GM21619 (cell line): ENCODE results near the gene AHCTF1.

ENCODE experiments used
- ATAC-seq: cut with Tn5 transposase; IDR thresholded peaks from one replicate; pipeline ENCODE4 v1.9.1; 2021; ENCODE audit not compliant: unreplicated experiment

The AHCTF1 gene

DNA sequence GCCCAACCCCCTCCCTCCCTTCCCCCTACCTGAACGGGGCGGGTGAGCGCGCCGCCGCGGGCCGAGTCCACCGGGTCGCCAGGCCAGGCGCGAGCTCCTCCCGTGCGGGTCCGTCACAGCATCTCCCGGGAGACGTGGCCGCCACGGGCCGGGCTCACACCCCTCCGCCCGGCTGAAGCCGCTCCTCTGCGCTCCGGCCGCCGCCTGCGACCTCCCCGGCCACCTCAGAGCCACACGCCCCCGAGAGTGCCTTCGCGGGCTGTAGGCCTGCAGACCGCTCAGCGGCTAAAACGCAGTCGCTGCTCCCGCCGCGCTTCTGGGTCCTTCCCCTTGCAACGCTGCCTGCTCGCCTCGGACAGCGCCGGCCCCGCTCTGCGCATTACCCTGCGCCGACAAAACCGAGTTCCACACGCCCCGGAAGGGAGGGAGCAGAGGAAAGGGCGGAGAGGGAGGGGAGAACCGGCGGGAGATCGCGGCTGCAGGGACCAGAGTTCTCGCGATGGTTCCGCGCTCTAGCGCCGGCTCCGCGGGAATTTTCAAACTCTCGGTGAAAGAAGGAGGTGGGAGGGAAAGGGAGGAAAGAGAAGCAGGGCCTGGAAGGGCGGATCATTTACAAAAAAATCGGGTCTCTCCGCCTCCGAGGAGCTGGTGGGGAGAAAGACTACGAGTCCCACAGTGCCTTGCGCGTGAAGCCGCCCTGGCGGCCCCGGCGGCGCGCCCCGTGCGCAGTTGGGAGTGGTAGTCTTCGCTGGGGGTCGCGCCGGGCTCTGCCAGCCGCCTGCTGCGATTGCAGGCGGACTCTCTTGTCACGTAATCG, at the start of gene AHCTF1:
TSS of gene AHCTF1 (minus strand) at position 400 of the 817 bp plus-strand sequence. CDS start 13,578 bp downstream, outside the sequence.
- peak; percentile 89 for ATAC-seq

DNA sequence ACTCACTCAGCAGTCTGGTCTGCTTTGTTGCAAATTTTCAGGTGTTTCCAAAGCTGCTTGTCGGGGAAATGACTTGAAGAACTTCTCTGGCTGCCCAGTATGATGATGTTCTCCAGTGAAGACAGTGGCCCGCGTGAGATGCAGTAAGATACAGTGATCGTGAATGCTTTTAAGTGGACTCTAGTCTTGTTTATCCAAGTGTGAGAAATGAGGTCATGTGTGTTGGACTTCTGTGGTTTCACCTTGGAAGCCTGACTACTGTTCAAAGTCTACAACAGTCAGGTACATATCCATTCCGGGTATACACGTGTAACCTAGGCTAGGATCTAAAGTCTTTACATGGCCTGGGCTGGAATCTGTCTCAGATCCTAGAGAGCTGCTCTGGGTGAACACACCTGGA, 47.0 kb upstream of the AHCTF1 start:
- no peak for ATAC-seq

DNA sequence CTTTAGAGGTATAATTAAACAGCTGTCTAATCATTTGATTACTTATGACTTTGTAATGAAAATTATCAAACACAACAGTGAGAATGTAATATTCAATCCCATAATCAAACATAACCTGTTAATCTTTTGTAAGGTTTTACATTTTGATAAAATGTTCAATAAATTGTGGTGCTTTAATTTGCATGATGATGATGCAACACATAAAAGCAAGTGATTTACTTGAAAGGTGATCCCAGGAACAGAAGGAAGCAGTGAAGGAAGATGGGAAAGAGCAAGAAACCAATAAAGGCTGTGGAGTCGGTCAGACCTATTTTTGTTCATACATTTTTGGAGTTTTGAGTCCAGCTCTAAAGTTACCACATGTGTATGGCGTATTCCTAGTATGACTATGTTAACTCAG, 46.5 kb upstream of the AHCTF1 start:
- ATAC-seq = no peak

DNA sequence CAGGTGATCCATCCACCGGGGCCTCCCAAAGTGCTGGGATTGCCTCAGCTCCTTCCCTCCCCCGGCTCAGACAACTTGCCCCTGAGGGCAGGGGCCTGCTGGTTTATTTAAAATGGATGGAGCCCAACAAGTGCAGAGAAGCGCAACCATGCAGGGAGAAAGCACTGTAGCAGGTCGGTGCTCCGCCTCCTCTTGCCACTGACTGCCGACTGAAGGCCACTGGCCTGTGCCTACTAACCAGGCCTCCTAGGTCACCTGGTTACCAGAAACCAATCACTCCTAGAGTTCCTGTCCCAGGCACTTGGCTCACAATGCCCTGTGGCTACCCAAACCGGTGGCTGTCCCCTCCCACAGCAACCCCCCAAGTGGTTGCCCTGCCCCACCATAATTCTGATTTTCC, 40.2 kb upstream of the AHCTF1 start:
- no peak for ATAC-seq

GRCh38 chr1:246971090-246971721, 39.5 kb upstream of the AHCTF1 start:
- ATAC-seq = no peak

GRCh38 chr1:246969621-246970020, 37.9 kb upstream of the AHCTF1 start:
- no peak for ATAC-seq

DNA sequence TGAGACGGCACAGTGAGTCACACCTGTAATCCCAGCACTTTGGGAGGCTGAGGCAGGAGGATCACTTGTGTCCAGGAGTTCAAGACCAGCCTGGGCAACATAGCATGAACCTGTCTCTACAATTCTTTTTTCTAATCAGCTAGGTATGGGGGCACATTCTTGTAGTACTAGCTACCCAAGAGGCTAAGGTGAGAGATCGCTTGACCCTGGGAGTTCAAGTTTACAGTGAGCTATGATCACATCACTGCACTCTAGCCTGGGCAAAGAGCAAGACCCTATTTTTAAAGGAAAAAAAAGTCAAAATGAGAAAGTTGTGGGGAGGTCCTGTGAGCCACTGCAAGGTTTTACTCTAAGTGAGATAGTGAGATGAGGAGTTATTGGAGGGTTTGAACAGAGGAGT, 34.8 kb upstream of the AHCTF1 start:
- ATAC-seq = no peak

- ATAC-seq = peak; percentile 55
These were observed 28.4 kb upstream of the AHCTF1 start for GRCh38 chr1:246959944-246960693.

DNA sequence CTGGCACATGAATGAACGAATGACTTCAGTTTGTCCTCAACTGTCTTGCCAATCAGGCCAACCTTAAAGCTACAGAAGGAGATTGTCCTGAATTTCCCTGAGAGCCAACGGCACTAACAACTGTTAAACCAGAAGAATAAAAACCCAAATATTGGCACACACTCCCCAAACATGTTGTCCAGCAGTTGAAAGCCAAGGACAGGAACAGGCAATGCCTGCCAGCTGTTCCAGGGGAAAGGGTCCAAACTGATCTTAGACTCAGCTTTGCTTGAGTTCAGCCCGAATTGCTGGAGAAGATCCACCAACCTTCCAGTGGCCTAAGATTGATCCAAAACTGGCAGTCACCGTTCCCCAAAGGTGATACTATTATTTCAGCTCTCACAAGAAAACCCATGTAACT, 22.4 kb upstream of the AHCTF1 start:
- ATAC-seq = no peak

- no peak for ATAC-seq
These were observed 19.7 kb upstream of the AHCTF1 start for GRCh38 chr1:246951413-246951812.

GRCh38 chr1:246949956-246950355, 18.2 kb upstream of the AHCTF1 start:
- no peak for ATAC-seq

DNA sequence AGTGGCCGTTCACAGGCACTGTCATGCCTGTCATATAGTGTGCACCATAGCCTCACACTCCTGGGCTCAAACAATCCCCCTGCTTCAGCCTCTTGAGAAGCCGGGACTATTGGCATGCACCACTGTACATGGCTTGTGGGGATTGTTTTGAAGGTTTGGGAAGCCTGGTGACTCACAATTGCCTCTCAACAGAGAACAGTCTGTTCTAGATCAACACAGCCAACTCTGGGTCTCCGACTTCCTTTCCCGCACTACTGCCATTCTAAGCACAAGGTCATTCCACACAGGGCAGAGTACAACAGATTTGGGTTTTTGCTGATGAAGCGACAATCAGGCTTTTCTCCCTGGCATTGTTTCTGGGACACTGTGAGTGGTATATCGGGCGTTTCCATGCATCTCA, 15.5 kb upstream of the AHCTF1 start:
- no peak for ATAC-seq

- ATAC-seq = no peak
These were observed 14.6 kb upstream of the AHCTF1 start for GRCh38 chr1:246946366-246946765.

DNA sequence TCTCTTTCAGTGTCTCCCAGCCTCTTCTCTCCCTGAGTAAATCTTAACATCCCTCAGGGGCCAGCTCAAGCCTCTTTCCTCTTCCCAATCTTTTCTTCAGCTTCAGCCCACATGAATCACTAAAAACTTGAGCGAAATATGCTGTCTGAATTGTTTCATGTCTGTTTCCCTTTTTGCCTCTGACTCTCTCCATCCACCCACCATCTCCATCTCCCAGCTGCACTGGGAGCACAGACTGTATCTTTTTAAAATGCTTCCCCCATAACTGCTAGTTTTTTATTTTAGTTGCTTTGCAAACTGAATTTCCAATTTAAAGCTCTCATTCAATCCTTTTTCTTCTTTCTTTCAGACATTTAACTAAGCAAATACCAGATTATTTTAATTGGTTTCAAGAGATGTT, 3.0 kb upstream of the AHCTF1 start:
- no peak for ATAC-seq

DNA sequence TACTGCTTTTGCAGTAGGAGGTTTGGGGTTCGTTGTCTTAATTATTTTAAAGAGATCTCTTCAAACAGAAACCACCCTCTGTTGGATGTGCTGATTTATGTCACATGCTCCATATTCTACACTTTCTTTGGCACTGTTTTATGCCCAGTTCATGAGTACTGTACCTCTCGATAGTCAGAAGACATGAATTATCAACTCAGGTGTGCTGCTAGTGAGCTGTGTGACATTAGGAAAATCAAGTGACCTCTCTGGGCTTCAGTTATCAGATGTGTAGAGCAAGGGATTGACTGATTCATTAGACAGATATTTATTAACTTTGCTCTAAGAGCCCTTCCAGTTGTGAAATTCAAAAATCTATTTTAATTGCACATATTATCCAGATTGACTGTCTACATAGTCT, 2.1 kb upstream of the AHCTF1 start:
- ATAC-seq = no peak

- ATAC-seq = no peak
These were observed 585 bp upstream of the AHCTF1 start for GRCh38 chr1:246932366-246932700.

- peak; percentile 19 for ATAC-seq
These were observed 759 bp downstream of the AHCTF1 start for GRCh38 chr1:246930830-246931548.

DNA sequence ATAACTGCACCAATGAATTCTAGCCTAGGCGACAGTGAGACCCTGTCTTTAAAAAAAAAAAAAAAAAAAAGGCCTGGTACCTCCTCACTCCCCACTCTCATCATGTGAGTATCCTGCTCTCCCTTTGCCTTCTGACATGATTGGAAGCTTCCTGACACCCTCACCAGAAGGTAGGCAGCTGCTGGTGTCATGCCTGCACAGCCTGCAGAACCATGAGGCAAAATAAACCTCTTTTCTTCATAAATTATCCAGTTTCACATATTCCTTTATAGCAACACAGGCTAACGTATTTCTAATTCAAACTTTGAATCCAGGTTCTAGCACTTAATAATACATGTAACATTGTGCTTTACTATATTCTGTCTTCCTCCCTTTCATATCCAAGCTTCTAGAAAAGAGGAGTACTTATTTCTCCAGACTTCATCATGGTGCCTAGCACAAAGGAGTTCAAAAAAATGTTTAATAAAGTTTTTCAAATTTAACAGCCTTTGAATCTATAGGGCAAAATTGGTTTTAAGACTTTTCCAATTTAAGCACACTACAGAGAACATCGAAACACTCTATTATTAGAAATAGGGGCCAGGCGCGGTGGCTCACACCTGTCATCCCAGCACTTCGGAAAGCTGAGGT, 5.6 kb downstream of the AHCTF1 start:
- ATAC-seq = no peak

DNA sequence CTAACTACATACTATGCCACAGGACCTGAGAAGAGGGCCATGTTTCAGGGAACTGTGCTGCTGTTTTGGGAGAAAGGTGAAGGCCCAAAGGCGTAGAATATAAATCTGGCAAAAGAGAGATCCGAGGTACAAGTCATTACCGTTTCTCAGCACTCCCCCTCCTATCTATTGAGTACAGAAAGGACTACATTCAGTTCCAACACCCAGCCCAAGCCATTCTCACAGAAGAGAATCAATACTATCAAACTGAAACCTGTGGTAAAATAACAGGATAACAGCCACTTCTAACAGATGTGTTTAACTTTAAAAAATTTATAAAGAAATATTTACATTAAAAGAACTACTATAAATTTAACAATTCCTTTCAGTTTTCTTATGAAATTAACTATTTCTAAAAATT, 7.8 kb downstream of the AHCTF1 start:
- ATAC-seq = no peak

DNA sequence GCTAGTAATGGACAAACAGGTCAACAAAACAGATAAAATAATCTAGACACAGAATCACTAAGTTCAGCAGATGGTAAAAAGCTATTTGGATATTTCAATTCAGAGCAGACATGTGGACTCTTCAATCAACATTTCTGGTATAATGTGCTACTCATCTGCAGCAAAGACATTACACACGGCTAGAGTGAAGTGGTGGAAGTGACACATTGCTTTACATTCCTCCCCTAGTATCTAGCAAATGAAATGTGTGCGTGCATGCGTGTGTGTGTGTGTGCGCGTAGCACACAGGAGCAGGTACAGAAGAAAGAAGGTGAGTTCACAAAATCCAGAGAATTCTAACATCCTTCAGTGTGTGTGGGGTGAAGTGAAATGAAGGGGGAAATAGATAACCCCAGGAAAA, 8.3 kb downstream of the AHCTF1 start:
- ATAC-seq = no peak

- ATAC-seq = no peak
These were observed 10.3 kb downstream of the AHCTF1 start for GRCh38 chr1:246921481-246921880.
